ENCODE measurements around the gene CLPTM1.
A peak's percentile ranks its signal among the peaks of the same experiment; 100 is the strongest.

The CLPTM1 gene

GRCh38 chr19:45016388-45017314, 61.5 kb downstream of the CLPTM1 start:
- peak; percentile 96 for ATAC-seq
- no peak for TF ChIP-seq ZFP3 (CRISPR knock-in tag; IDR thresholded peaks at IDR 0.05)
- no peak for TF ChIP-seq PPARA (CRISPR knock-in tag; IDR thresholded peaks at IDR 0.05; ENCODE audit: borderline replicate concordance)
- no peak for TF ChIP-seq ZC3H10 (CRISPR knock-in tag; IDR thresholded peaks at IDR 0.05)
- no peak for TF ChIP-seq SNAI2 (CRISPR knock-in tag; IDR thresholded peaks at IDR 0.05)
- no peak for TF ChIP-seq ZFP30 (CRISPR knock-in tag; IDR thresholded peaks at IDR 0.05)
- TF ChIP-seq ESRRG (CRISPR knock-in tag; IDR thresholded peaks at IDR 0.05): no peak
- TF ChIP-seq ZNF565 (CRISPR knock-in tag; conservative IDR thresholded peaks at IDR 0.05; ENCODE audit: low read depth): no peak
- TF ChIP-seq CREB5 (CRISPR knock-in tag; IDR thresholded peaks at IDR 0.05; ENCODE audit: low read depth): no peak
- TF ChIP-seq OSR1 (CRISPR knock-in tag; IDR thresholded peaks at IDR 0.05): no peak
- TF ChIP-seq CSDC2 (CRISPR knock-in tag; IDR thresholded peaks at IDR 0.05): no peak
- TF ChIP-seq POU6F1 (CRISPR knock-in tag; IDR thresholded peaks at IDR 0.05; ENCODE audit: borderline replicate concordance, low read depth): no peak
- TF ChIP-seq TSHZ2 (CRISPR knock-in tag; IDR thresholded peaks at IDR 0.05): no peak
- TF ChIP-seq RARB (CRISPR knock-in tag; IDR thresholded peaks at IDR 0.05): no peak
- no peak for TF ChIP-seq ISL1 (CRISPR knock-in tag; IDR thresholded peaks at IDR 0.05)
- no peak for TF ChIP-seq TCF4 (CRISPR knock-in tag; IDR thresholded peaks at IDR 0.05; ENCODE audit: borderline replicate concordance)
- TF ChIP-seq BACH2 (CRISPR knock-in tag; IDR thresholded peaks at IDR 0.05; ENCODE audit: borderline replicate concordance): no peak

GRCh38 chr19:45019187-45019586, 64.0 kb downstream of the CLPTM1 start:
- TF ChIP-seq TCF4 (CRISPR knock-in tag; IDR thresholded peaks at IDR 0.05; ENCODE audit: borderline replicate concordance) (no peak), ZFP30 (CRISPR knock-in tag; IDR thresholded peaks at IDR 0.05) (no peak), ARNTL (CRISPR knock-in tag; IDR thresholded peaks at IDR 0.05; ENCODE audit: borderline replicate concordance, low read depth) (no peak), ZNF70 (CRISPR knock-in tag; IDR thresholded peaks at IDR 0.05) (no peak), PATZ1 (CRISPR knock-in tag; IDR thresholded peaks at IDR 0.05; ENCODE audit: borderline replicate concordance) (no peak), RARB (CRISPR knock-in tag; IDR thresholded peaks at IDR 0.05) (no peak), TOX (CRISPR knock-in tag; IDR thresholded peaks at IDR 0.05; ENCODE audit: borderline replicate concordance) (no peak), ESRRG (CRISPR knock-in tag; IDR thresholded peaks at IDR 0.05) (no peak), BACH2 (CRISPR knock-in tag; IDR thresholded peaks at IDR 0.05; ENCODE audit: borderline replicate concordance) (no peak), OSR1 (CRISPR knock-in tag; IDR thresholded peaks at IDR 0.05) (no peak), ZNF8 (CRISPR knock-in tag; IDR thresholded peaks at IDR 0.05) (no peak)
- ATAC-seq: no peak

GRCh38 chr19:45020071-45020470, 64.9 kb downstream of the CLPTM1 start:
- ATAC-seq: no peak
- TF ChIP-seq ZNF8 (CRISPR knock-in tag; IDR thresholded peaks at IDR 0.05) (no peak), ZNF70 (CRISPR knock-in tag; IDR thresholded peaks at IDR 0.05) (no peak), CREB5 (CRISPR knock-in tag; IDR thresholded peaks at IDR 0.05; ENCODE audit: low read depth) (no peak), ESRRG (CRISPR knock-in tag; IDR thresholded peaks at IDR 0.05) (no peak), TSHZ2 (CRISPR knock-in tag; IDR thresholded peaks at IDR 0.05) (no peak), ZFP3 (CRISPR knock-in tag; IDR thresholded peaks at IDR 0.05) (no peak), TOX (CRISPR knock-in tag; IDR thresholded peaks at IDR 0.05; ENCODE audit: borderline replicate concordance) (no peak), ZFP30 (CRISPR knock-in tag; IDR thresholded peaks at IDR 0.05) (no peak), BACH2 (CRISPR knock-in tag; IDR thresholded peaks at IDR 0.05; ENCODE audit: borderline replicate concordance) (no peak), ISL1 (CRISPR knock-in tag; IDR thresholded peaks at IDR 0.05) (no peak), ZNF565 (CRISPR knock-in tag; conservative IDR thresholded peaks at IDR 0.05; ENCODE audit: low read depth) (no peak), RARB (CRISPR knock-in tag; IDR thresholded peaks at IDR 0.05) (no peak), CSRNP3 (CRISPR knock-in tag; IDR thresholded peaks at IDR 0.05) (no peak)
